Breast epithelium (tissue), 4 donors: Measurements from ENCODE around the gene NHLH1. TPM values are rescaled to one million over a fixed set of nuclear protein-coding genes. Genes with fewer than 3 reads are reported as not detected.

Source experiments
- DNase-seq, 2 donors: peaks; one replicate each; pipeline ENCODE4 v3.0.0-alpha.2; 2019; ENCODE audit warnings: low spot score in 2 of 2
- H3K27ac ChIP-seq, 2 donors: fragments of 200-600 bp; sonication (generic) in 1 of 2; one replicate each; pipeline ENCODE4 v1.5.1; 2016 to 2019; ENCODE audit warnings: mild to moderate bottlenecking in 1 of 2
- H3K27me3 ChIP-seq, 2 donors: fragments of 200-600 bp; sonication (generic) in 1 of 2; one replicate each; pipeline versions ENCODE4 v1.5.1 to v1.6.0; 2017 to 2019; ENCODE audit warnings: control low read depth in 1 of 2, mild to moderate bottlenecking in 1 of 2
- H3K36me3 ChIP-seq: fragments of 200-600 bp; one replicate; pipeline ENCODE4 v1.5.1; 2019
- H3K4me1 ChIP-seq, 2 donors: fragments of 200-600 bp; sonication (generic); one replicate each; pipeline ENCODE4 v1.5.1; 2016 to 2019; ENCODE audit warnings: control low read depth in 1 of 2
- H3K4me3 ChIP-seq, 3 donors: fragments of 200-600 bp; sonication (generic); 1 replicate in 2 of 3; 2 replicates in 1 of 3; pipeline ENCODE4 v1.5.1; 2016 to 2019; ENCODE audit warnings: mild to moderate bottlenecking in 3 of 3, moderate library complexity in 2 of 3
- H3K9me3 ChIP-seq, 2 donors: fragments of 200-600 bp; sonication (generic) in 1 of 2; one replicate each; pipeline ENCODE4 v1.5.1; 2016 to 2019; ENCODE audit warnings: control low read depth in 1 of 2
- CTCF ChIP-seq, 3 donors: fragments of 450-650 bp; IDR thresholded peaks; one replicate each; pipeline ENCODE4 v1.5.1; 2016 to 2017; ENCODE audit warnings: antibody characterized with exemption in 3 of 3, mild to moderate bottlenecking in 3 of 3, moderate library complexity in 3 of 3
- POLR2A ChIP-seq: fragments of 450-650 bp; IDR thresholded peaks from one replicate; pipeline ENCODE4 v1.6.1; 2016; ENCODE audit warnings: antibody characterized with exemption, mild to moderate bottlenecking, moderate library complexity
- POLR2AphosphoS5 ChIP-seq, 3 donors: sonication (generic); formaldehyde crosslinking; IDR thresholded peaks; one replicate each; pipeline ENCODE4 v1.6.1; 2017; ENCODE audit warnings: antibody characterized with exemption in 3 of 3
- intact Hi-C: fragments of 100-400 bp; cut with DNase I; formaldehyde crosslinking; loops from one replicate; pipeline ENCODE4 v1.15.1; 2023; ENCODE audit warnings: low total_unique reads
- total RNA-seq, 3 donors: library from RNA; depleted of rRNA; stranded (reverse); fragments of >200 nt; gene quantifications; one replicate each; pipeline ENCODE4 v1.1.0, GENCODE V29; 2016

Gene NHLH1
- total RNA-seq, 3 donors from 2014 or later: 0.15 TPM; not detected in 2

GRCh38 chr1:160416369-160416768, 49.5 kb downstream of the NHLH1 start:
- intact Hi-C loops: no loop called here
- no peak for TF ChIP-seq POLR2A
- no peak for TF ChIP-seq CTCF (IDR thresholded peaks at IDR 0.05)
- Histone ChIP-seq H3K4me1 (no peaks in the 10 kb centered on the region), H3K4me3 (no peak overlapping the region), H3K36me3 (no peaks in the 10 kb centered on the region), H3K27me3 (no peaks in the 10 kb centered on the region), H3K9me3 (no peaks in the 10 kb centered on the region), H3K27ac (no peak overlapping the region)
- DNase-seq: no peak

GRCh38 chr1:160418483-160418882, 51.6 kb downstream of the NHLH1 start:
- no peaks in the 10 kb centered on the region for H3K36me3 ChIP-seq
- DNase-seq: no peak

GRCh38 chr1:160419150-160419837, 52.4 kb downstream of the NHLH1 start:
- no peaks in the 10 kb centered on the region for H3K36me3 ChIP-seq
- no peak overlapping the region for H3K27ac ChIP-seq
- no peak for DNase-seq
- intact Hi-C loops: no loop called here
- no peak overlapping the region for H3K4me3 ChIP-seq
- no peaks in the 10 kb centered on the region for H3K4me1 ChIP-seq
- no peaks in the 10 kb centered on the region for H3K9me3 ChIP-seq
- no peaks in the 10 kb centered on the region for H3K27me3 ChIP-seq
- no peak for TF ChIP-seq POLR2A
- TF ChIP-seq CTCF (IDR thresholded peaks at IDR 0.05): no peak
- TF ChIP-seq POLR2AphosphoS5 (IDR thresholded peaks at IDR 0.05): no peak

More at GRCh38 chr1:160418483-160418882, 51.6 kb downstream of the NHLH1 start:
- Histone ChIP-seq H3K4me3 (no peak overlapping the region), H3K27ac (no peak overlapping the region), H3K27me3 (no peaks in the 10 kb centered on the region), H3K9me3 (no peaks in the 10 kb centered on the region), H3K4me1 (no peaks in the 10 kb centered on the region)
- TF ChIP-seq POLR2AphosphoS5 (IDR thresholded peaks at IDR 0.05) (no peak), CTCF (IDR thresholded peaks at IDR 0.05) (no peak), POLR2A (no peak)
- intact Hi-C loops: no loop called here

GRCh38 chr1:160419838-160420169, 52.9 kb downstream of the NHLH1 start:
- H3K9me3 ChIP-seq: no peaks in the 10 kb centered on the region
- H3K4me3 ChIP-seq: no peak overlapping the region
- H3K4me1 ChIP-seq: no peaks in the 10 kb centered on the region
- TF ChIP-seq CTCF (IDR thresholded peaks at IDR 0.05) (no peak), POLR2A (no peak), POLR2AphosphoS5 (IDR thresholded peaks at IDR 0.05) (no peak)
- intact Hi-C loops: no loop called here
- no peaks in the 10 kb centered on the region for H3K36me3 ChIP-seq
- no peak overlapping the region for H3K27ac ChIP-seq
- H3K27me3 ChIP-seq: no peaks in the 10 kb centered on the region
- no peak for DNase-seq

GRCh38 chr1:160420881-160421842, 54.3 kb downstream of the NHLH1 start:
- no peaks in the 10 kb centered on the region for H3K36me3 ChIP-seq
- no peak for DNase-seq
- H3K4me1 ChIP-seq: no peaks in the 10 kb centered on the region
- TF ChIP-seq POLR2AphosphoS5 (IDR thresholded peaks at IDR 0.05) (no peak), POLR2A (no peak), CTCF (IDR thresholded peaks at IDR 0.05) (no peak)
- H3K27ac ChIP-seq: no peak overlapping the region
- intact Hi-C loops: no loop called here
- H3K27me3 ChIP-seq: no peaks in the 10 kb centered on the region
- no peak overlapping the region for H3K4me3 ChIP-seq
- no peaks in the 10 kb centered on the region for H3K9me3 ChIP-seq
